ENCODE data around the gene LAMA3. TPM values are rescaled to one million over a fixed set of nuclear protein-coding genes. Genes with fewer than 3 reads are reported as not detected.
A peak's percentile ranks its signal among the peaks of the same experiment; 100 is the strongest.

Gene LAMA3
- total and polyA plus RNA-seq, 10 of the 15 experiments (the other 5 are each of a cell fraction or from before 2014, with no cell fraction given): 0.37 to 6.5 (median 5.4) TPM

GRCh38 chr18:23964282-23965238 is 275.3 kb downstream of the LAMA3 start (continued):
- TF ChIP-seq, protein P1, sequence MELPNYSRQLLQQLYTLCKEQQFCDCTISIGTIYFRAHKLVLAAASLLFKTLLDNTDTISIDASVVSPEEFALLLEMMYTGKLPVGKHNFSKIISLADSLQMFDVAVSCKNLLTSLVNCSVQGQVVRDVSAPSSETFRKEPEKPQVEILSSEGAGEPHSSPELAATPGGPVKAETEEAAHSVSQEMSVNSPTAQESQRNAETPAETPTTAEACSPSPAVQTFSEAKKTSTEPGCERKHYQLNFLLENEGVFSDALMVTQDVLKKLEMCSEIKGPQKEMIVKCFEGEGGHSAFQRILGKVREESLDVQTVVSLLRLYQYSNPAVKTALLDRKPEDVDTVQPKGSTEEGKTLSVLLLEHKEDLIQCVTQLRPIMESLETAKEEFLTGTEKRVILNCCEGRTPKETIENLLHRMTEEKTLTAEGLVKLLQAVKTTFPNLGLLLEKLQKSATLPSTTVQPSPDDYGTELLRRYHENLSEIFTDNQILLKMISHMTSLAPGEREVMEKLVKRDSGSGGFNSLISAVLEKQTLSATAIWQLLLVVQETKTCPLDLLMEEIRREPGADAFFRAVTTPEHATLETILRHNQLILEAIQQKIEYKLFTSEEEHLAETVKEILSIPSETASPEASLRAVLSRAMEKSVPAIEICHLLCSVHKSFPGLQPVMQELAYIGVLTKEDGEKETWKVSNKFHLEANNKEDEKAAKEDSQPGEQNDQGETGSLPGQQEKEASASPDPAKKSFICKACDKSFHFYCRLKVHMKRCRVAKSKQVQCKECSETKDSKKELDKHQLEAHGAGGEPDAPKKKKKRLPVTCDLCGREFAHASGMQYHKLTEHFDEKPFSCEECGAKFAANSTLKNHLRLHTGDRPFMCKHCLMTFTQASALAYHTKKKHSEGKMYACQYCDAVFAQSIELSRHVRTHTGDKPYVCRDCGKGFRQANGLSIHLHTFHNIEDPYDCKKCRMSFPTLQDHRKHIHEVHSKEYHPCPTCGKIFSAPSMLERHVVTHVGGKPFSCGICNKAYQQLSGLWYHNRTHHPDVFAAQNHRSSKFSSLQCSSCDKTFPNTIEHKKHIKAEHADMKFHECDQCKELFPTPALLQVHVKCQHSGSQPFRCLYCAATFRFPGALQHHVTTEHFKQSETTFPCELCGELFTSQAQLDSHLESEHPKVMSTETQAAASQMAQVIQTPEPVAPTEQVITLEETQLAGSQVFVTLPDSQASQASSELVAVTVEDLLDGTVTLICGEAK (IDR thresholded peaks at IDR 0.05; ENCODE audit: borderline replicate concordance): peak; percentile 84
- TF ChIP-seq SKIL (IDR thresholded peaks at IDR 0.05; ENCODE audit: low read depth, poor library complexity, severe bottlenecking) (no peak), HDAC2 (IDR thresholded peaks at IDR 0.05) (no peak), YY1 (IDR thresholded peaks at IDR 0.05; ENCODE audit: low read depth, low read length) (peak; percentile 94), MYC (IDR thresholded peaks at IDR 0.05; ENCODE audit: insufficient read depth, insufficient read length, insufficient replicate concordance, low read length, severe bottlenecking) (no peak), MEF2B (IDR thresholded peaks at IDR 0.05; ENCODE audit: partially characterized antibody, poor library complexity, severe bottlenecking) (no peak), PBX3 (IDR thresholded peaks at IDR 0.05; ENCODE audit: insufficient replicate concordance, low read depth, low read length) (no peak), SPI1 (IDR thresholded peaks at IDR 0.05; ENCODE audit: borderline replicate concordance, insufficient read depth, low read depth, low read length) (no peak), NR2C1 (IDR thresholded peaks at IDR 0.05) (peak; percentile 38; the same call in 1 of the 2 replicates), SMAD5 (IDR thresholded peaks at IDR 0.05; ENCODE audit: low read depth) (no peak), TAF1 (IDR thresholded peaks at IDR 0.05; ENCODE audit: borderline replicate concordance, low read depth, low read length) (no peak), BHLHE40 (IDR thresholded peaks at IDR 0.05; ENCODE audit: borderline replicate concordance in 1 of 2, low read depth in 2 of 2, low read length in 1 of 2) (peak in 1 of 2 experiments; percentile 10; a peak in 1 of 4 replicates), HCFC1 (IDR thresholded peaks at IDR 0.05; ENCODE audit: low read length) (peak; percentile 59), PML (IDR thresholded peaks at IDR 0.05; ENCODE audit: low read length) (no peak), PAX8 (IDR thresholded peaks at IDR 0.05) (no peak), CBFB (IDR thresholded peaks at IDR 0.05; ENCODE audit: low read depth) (no peak), ZBTB33 (IDR thresholded peaks at IDR 0.05) (no peak)

Data from GM12878 (cell line).